Measurements from ENCODE around the gene VPS37B. TPM values are rescaled to one million over a fixed set of nuclear protein-coding genes. Genes with fewer than 3 reads are reported as not detected.

The VPS37B gene
- total RNA-seq, 4 donors from 2014 or later: 46.6 to 126 (median 104) TPM

DNA sequence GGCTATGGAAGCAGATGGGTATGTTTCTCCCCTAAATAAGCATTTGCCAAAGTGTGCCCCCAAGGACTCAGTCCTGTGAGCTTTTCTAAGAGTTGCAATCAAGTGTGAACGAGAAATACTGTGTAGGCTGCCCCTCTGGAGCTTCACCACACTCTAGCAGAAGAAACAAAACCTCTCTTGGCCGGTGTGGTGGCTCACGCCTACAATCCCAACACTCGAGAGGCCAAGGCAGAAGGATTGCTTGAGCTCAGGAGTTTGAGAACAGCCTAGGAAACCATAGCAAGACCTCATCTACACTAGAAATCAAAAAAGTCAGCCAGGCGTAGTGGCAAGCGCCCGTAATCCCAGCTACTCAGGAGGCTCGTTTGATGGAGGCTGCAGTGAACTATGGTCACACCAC lies 9.8 kb downstream of the VPS37B start:
- no peak for TF ChIP-seq POLR2AphosphoS5 (IDR thresholded peaks at IDR 0.05)
- TF ChIP-seq, protein P1, sequence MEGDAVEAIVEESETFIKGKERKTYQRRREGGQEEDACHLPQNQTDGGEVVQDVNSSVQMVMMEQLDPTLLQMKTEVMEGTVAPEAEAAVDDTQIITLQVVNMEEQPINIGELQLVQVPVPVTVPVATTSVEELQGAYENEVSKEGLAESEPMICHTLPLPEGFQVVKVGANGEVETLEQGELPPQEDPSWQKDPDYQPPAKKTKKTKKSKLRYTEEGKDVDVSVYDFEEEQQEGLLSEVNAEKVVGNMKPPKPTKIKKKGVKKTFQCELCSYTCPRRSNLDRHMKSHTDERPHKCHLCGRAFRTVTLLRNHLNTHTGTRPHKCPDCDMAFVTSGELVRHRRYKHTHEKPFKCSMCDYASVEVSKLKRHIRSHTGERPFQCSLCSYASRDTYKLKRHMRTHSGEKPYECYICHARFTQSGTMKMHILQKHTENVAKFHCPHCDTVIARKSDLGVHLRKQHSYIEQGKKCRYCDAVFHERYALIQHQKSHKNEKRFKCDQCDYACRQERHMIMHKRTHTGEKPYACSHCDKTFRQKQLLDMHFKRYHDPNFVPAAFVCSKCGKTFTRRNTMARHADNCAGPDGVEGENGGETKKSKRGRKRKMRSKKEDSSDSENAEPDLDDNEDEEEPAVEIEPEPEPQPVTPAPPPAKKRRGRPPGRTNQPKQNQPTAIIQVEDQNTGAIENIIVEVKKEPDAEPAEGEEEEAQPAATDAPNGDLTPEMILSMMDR (IDR thresholded peaks at IDR 0.05): no peak
- no peak for TF ChIP-seq EP300 (IDR thresholded peaks at IDR 0.05; ENCODE audit: low read depth)
- TF ChIP-seq POLR2A (IDR thresholded peaks at IDR 0.05): no peak
- Histone ChIP-seq H3K27me3 (no peaks in the 10 kb centered on the region), H3K36me3 (no peaks in the 10 kb centered on the region), H3K9me3 (no peaks in the 10 kb centered on the region), H3K27ac (peak overlapping the region; percentile 93 to 98 (median 95)), H3K4me1 (peaks cover 48 to 91% (median 65%) of the 10 kb centered on the region in 4 donors), H3K4me3 (no peak overlapping the region)
- in situ Hi-C loops (cut with MboI; ENCODE audit: low pct_ligation_motif_present in 1 of 4, low pct_unique_long_range_greater_than_20kb in 1 of 4, low sequenced_read_pairs in 3 of 4): no loop called here
- WGBS, 2 donors (ENCODE audit: low coverage in 1 of 2): 91 to 100% methylated on average over 1 to 8 of the region's 8 CpGs
- no peak for DNase-seq
- intact Hi-C loops (cut with DNase I; ENCODE audit: low total_unique reads): loop anchor here (5.0 kb wide), 1 partner anchor 279 kb away; no protein-coding TSS in a partner anchor

DNA sequence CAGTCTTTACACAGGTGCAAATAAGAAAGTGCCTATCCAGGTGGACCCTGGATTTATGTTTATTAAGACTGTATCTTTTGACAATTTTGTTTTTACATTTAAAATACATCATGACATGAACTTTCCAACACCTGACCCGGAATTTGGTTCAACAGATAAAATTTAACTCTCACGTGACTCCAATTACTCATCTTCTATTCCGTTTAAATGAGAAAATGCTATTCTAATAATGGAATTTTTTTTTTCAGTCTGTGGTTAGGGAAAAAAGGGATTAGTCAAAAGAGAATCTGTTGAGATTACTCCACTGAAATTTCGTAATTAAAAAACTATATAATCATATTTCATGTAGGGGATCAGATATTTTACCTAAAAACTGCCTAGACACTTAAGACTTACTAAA lies 11.1 kb downstream of the VPS37B start:
- Histone ChIP-seq H3K4me3 (no peak overlapping the region), H3K4me1 (peaks cover 35 to 89% (median 54%) of the 10 kb centered on the region in 4 donors), H3K27me3 (no peaks in the 10 kb centered on the region), H3K36me3 (no peaks in the 10 kb centered on the region), H3K9me3 (no peaks in the 10 kb centered on the region), H3K27ac (peak overlapping the region in 3 of 4 donors; percentile 37 to 44 (median 42))
- TF ChIP-seq, protein P1 (IDR thresholded peaks at IDR 0.05): no peak
- TF ChIP-seq EP300 (IDR thresholded peaks at IDR 0.05; ENCODE audit: low read depth) (no peak), POLR2A (IDR thresholded peaks at IDR 0.05) (no peak), POLR2AphosphoS5 (IDR thresholded peaks at IDR 0.05) (no peak)
- in situ Hi-C loops (cut with MboI; ENCODE audit: low pct_ligation_motif_present in 1 of 4, low pct_unique_long_range_greater_than_20kb in 1 of 4, low sequenced_read_pairs in 3 of 4) (no loop called here), intact Hi-C loops (cut with DNase I; ENCODE audit: low total_unique reads) (loop anchor here (5.0 kb wide), 1 partner anchor 278 kb away; no protein-coding TSS in a partner anchor)
- 63 to 71% methylated on average over 4 of the region's 4 CpGs for WGBS, 2 donors (ENCODE audit: low coverage in 1 of 2)
- no peak for DNase-seq

DNA sequence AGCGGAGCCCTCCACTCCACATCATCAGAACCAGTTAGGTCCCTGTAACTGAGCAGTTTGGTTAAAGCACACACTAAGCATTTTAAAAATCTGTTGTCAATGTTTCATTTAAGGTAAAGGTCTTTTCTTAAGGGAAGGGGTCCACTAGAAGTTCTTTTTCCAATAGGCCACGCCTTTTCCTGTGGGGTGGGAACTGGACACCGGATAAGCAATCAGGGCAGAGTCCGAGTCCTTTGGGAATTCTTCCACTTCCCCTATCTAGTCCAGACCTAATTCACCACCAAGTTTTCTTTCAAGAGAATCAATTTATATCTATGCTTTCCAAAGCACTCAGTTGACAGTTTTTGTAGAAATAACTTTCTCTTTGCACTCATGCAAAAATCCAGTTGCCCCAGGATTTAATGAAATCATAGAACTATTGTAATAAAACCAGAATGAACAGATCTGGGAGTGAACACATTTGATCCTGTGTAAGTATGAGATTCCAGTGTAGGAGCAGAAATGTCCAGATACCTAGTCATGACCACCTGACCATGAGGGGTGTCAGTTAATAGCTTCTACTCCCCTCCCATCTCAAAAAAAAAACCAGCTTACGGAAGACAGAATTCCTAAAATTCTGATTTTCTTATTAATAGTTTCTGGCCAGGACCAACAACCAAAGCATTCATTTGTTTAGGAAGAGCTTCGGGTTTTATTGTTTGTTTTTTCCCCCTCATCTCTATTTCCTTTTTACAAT lies 11.7 kb downstream of the VPS37B start:
- TF ChIP-seq POLR2A (IDR thresholded peaks at IDR 0.05) (no peak), POLR2AphosphoS5 (IDR thresholded peaks at IDR 0.05) (no peak), EP300 (IDR thresholded peaks at IDR 0.05; ENCODE audit: low read depth) (no peak)
- TF ChIP-seq, protein P1 (IDR thresholded peaks at IDR 0.05): no peak
- Histone ChIP-seq H3K27ac (peak overlapping the region; percentile 31 to 44 (median 40)), H3K9me3 (no peaks in the 10 kb centered on the region), H3K4me3 (no peak overlapping the region), H3K27me3 (no peaks in the 10 kb centered on the region), H3K4me1 (peaks cover 32 to 89% (median 54%) of the 10 kb centered on the region in 4 donors), H3K36me3 (no peaks in the 10 kb centered on the region)
- no peak for DNase-seq
- intact Hi-C loops (cut with DNase I; ENCODE audit: low total_unique reads) (no loop called here), in situ Hi-C loops (cut with MboI; ENCODE audit: low pct_ligation_motif_present in 1 of 4, low pct_unique_long_range_greater_than_20kb in 1 of 4, low sequenced_read_pairs in 3 of 4) (no loop called here)
- 49 to 72% methylated on average over 3 to 6 of the region's 6 CpGs for WGBS, 2 donors (ENCODE audit: low coverage in 1 of 2)

DNA sequence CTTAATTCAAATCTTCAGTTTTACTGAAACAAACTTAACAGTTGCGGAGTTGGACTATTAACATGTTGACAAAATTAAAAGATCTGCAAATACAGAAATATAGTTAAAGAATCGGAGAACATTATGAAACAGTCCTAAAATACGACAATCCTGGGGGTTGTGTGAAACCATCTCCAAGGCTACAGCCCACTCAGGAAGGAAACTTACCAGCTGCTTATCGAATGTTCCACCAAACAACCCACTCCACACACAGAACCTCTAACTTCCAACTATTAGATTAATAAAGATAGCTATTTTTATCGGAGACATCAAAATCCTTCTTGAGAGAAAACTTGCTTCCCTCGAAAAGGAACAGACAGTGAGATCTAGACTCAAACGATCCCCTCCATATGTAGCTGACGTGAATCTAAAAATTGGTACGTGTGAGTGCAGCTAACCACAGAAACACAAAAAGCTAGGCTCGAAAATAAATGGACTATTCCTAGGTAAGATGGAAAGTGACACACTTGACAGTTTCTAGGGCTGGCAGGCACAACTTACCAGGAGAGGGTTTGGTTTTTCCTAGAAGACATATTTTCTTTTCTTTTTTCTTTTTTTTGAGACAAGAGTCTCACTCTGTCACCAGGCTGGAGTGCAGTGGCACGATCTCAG lies 12.9 kb downstream of the VPS37B start:
- Histone ChIP-seq H3K27ac (peak overlapping the region in 1 of 4 donors; percentile 37), H3K27me3 (no peaks in the 10 kb centered on the region), H3K9me3 (no peaks in the 10 kb centered on the region), H3K36me3 (no peaks in the 10 kb centered on the region), H3K4me1 (peaks cover 25 to 83% (median 43%) of the 10 kb centered on the region in 4 donors), H3K4me3 (no peak overlapping the region)
- DNase-seq: no peak
- 76 to 78% methylated on average over 11 of the region's 11 CpGs for WGBS, 2 donors (ENCODE audit: low coverage in 1 of 2)
- in situ Hi-C loops (cut with MboI; ENCODE audit: low pct_ligation_motif_present in 1 of 4, low pct_unique_long_range_greater_than_20kb in 1 of 4, low sequenced_read_pairs in 3 of 4): no loop called here
- intact Hi-C loops (cut with DNase I; ENCODE audit: low total_unique reads): no loop called here
- TF ChIP-seq EP300 (IDR thresholded peaks at IDR 0.05; ENCODE audit: low read depth) (no peak), POLR2AphosphoS5 (IDR thresholded peaks at IDR 0.05) (no peak), POLR2A (IDR thresholded peaks at IDR 0.05) (no peak)
- TF ChIP-seq, protein P1 (IDR thresholded peaks at IDR 0.05): no peak

All from transverse colon (tissue), 4 donors.